Measurements from ENCODE around the gene APC.

DNA sequence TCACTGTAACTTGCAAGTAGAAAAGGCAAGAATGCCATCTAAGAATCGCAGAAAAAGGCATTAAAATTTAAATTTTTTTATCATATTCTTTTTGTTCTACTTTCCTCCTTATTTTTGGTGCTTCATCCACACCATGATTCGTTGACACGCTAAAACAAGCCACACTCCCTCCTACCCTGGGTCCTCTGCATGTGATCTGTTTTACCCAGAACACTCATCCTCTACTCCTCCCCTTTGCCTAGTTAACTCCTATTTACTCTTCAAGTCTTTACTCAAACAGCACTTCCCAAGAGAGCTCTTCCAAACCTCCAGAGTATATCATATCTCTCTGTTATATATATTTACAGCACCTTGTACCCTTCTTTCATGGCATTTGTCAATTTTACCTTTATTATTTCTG is 62.0 kb downstream of the APC start:
- TF ChIP-seq, protein P1, sequence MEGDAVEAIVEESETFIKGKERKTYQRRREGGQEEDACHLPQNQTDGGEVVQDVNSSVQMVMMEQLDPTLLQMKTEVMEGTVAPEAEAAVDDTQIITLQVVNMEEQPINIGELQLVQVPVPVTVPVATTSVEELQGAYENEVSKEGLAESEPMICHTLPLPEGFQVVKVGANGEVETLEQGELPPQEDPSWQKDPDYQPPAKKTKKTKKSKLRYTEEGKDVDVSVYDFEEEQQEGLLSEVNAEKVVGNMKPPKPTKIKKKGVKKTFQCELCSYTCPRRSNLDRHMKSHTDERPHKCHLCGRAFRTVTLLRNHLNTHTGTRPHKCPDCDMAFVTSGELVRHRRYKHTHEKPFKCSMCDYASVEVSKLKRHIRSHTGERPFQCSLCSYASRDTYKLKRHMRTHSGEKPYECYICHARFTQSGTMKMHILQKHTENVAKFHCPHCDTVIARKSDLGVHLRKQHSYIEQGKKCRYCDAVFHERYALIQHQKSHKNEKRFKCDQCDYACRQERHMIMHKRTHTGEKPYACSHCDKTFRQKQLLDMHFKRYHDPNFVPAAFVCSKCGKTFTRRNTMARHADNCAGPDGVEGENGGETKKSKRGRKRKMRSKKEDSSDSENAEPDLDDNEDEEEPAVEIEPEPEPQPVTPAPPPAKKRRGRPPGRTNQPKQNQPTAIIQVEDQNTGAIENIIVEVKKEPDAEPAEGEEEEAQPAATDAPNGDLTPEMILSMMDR (IDR thresholded peaks at IDR 0.05) = no peak
- no peak for TF ChIP-seq POLR2A (IDR thresholded peaks at IDR 0.05)

Measured in testis (tissue), 2 donors.